Measurements from ENCODE around the gene ADORA2A. TPM values are rescaled to one million over a fixed set of nuclear protein-coding genes. Genes with fewer than 3 reads are reported as not detected.
"Not testable (repeated sequence)": the region's sequence is repeated elsewhere in the genome, so short reads cannot be mapped to it uniquely, and the experiment has no call there.

ADORA2A gene
- total and polyA plus RNA-seq, 2 of the 8 experiments (the other 6 are each of a cell fraction or from before 2014, with no cell fraction given): 7.1 to 20.3 TPM

- CTCF ChIA-PET (ENCODE audit: partially characterized antibody); H2AFZ ChIP-seq (ENCODE audit: low read length); H2AK5ac ChIP-seq (ENCODE audit: low read depth, low read length); H3K18ac ChIP-seq (ENCODE audit: extremely low read depth, low read length); H3K4ac ChIP-seq (replicated peaks; ENCODE audit: insufficient read length, low read depth, low read length); H4K20me1 ChIP-seq (replicated peaks in 1 of 2; ENCODE audit: control insufficient read depth in 1 of 2, insufficient read depth in 2 of 2, low read length in 2 of 2); H3K4me2 ChIP-seq (ENCODE audit: insufficient read depth in 1 of 2, low read depth in 2 of 2, low read length in 2 of 2); H3K56ac ChIP-seq (replicated peaks; ENCODE audit: insufficient read length, low read depth, low read length); H2BK5ac ChIP-seq (ENCODE audit: low read depth, low read length); H4K91ac ChIP-seq (replicated peaks; ENCODE audit: insufficient read length, low read length); H3K23me2 ChIP-seq (ENCODE audit: low read depth, low read length); H3K14ac ChIP-seq (ENCODE audit: insufficient read length); H2BK120ac ChIP-seq (replicated peaks; ENCODE audit: low read depth, low read length); H3K79me1 ChIP-seq (ENCODE audit: low read depth, low read length); DNase-seq (ENCODE audit: low read depth in 1 of 2, low spot score in 2 of 2); H4K8ac ChIP-seq (ENCODE audit: extremely low read depth, insufficient read depth, low read length); FAIRE-seq; H3K4me3 ChIP-seq (ENCODE audit: extremely low read depth in 1 of 4, insufficient read depth in 2 of 4, low read depth in 3 of 4, low read length in 4 of 4); H2BK15ac ChIP-seq (ENCODE audit: low read length); H2BK20ac ChIP-seq (ENCODE audit: low read length); H3K27ac ChIP-seq (ENCODE audit: low read depth, low read length); H3K9ac ChIP-seq (replicated peaks in 1 of 4; ENCODE audit: extremely low read depth in 1 of 4, low read depth in 3 of 4, low read length in 3 of 4); H3K79me2 ChIP-seq (ENCODE audit: control insufficient read depth in 1 of 2, insufficient read depth in 2 of 2, low read length in 2 of 2); H3K4me1 ChIP-seq (replicated peaks in 1 of 4; ENCODE audit: control insufficient read depth in 3 of 4, insufficient read depth in 4 of 4, low read length in 3 of 4); H3K9me3 ChIP-seq (ENCODE audit: insufficient read depth in 2 of 2, low read depth in 1 of 2, low read length in 1 of 2); H3K23ac ChIP-seq (ENCODE audit: insufficient read length); POLR2A ChIA-PET (ENCODE audit: partially characterized antibody); H2BK12ac ChIP-seq (ENCODE audit: low read depth, low read length); H3K36me3 ChIP-seq (ENCODE audit: control insufficient read depth in 2 of 4, insufficient read depth in 4 of 4, low read length in 3 of 4); H4K5ac ChIP-seq (ENCODE audit: insufficient read length, low read depth, low read length): not testable (repeated sequence)
- 85% methylated on average over 1 of the region's 1 CpG; no CpG with 5 or more reads in 1 of the 2 experiments for WGBS, 2 experiments (ENCODE audit: extremely low coverage in 1 of 2, insufficient coverage in 1 of 2, insufficient read length in 1 of 2, insufficient replicate concordance in 2 of 2, low coverage in 1 of 2, low lambda C conversion rate in 2 of 2, missing lambda C conversion rate in 1 of 2)
- peaks cover 7 to 12% (median 11%) of the 10 kb centered on the region in 4 experiments for H3K27me3 ChIP-seq (replicated peaks in 1 of 4; ENCODE audit: control insufficient read depth in 3 of 4, extremely low read depth in 1 of 4, insufficient read depth in 3 of 4, low read length in 3 of 4)
Observed at GRCh38 chr22:24489434-24489833, 62.0 kb downstream of the ADORA2A start.

Other genes with a start within 250 kb of the ADORA2A start
- 1.5 and 2.0 TPM in 2 replicates for gene SUSD2, start 246.1 kb upstream of the ADORA2A start, total RNA-seq (2021; fragmentation: NEBNext Ultra II Directional; extraction: Animal tissue kit (Norgen Biotek cat#: 25700))
- 4.8 and 5.5 TPM in 2 replicates for gene SUSD2, start 246.1 kb upstream of the ADORA2A start, polyA plus RNA-seq (2011; rRNA removed)
- not detected in 2 replicates for gene GGT5, start 182.5 kb upstream of the ADORA2A start, total RNA-seq (2021; fragmentation: NEBNext Ultra II Directional; extraction: Animal tissue kit (Norgen Biotek cat#: 25700))
- gene GGT5, start 182.5 kb upstream of the ADORA2A start, polyA plus RNA-seq (2011; rRNA removed): 0.05 and 0.24 TPM in 2 replicates
- 61.6 and 66.4 TPM in 2 replicates for gene SPECC1L, start 156.8 kb upstream of the ADORA2A start, total RNA-seq (2021; fragmentation: NEBNext Ultra II Directional; extraction: Animal tissue kit (Norgen Biotek cat#: 25700))
- gene SPECC1L, start 156.8 kb upstream of the ADORA2A start, polyA plus RNA-seq (2011; rRNA removed): 15.7 and 16.4 TPM in 2 replicates
- gene UPB1, start 67.7 kb downstream of the ADORA2A start, total RNA-seq (2021; fragmentation: NEBNext Ultra II Directional; extraction: Animal tissue kit (Norgen Biotek cat#: 25700)): not detected in 2 replicates
- 0.05 and 0.09 TPM in 2 replicates for gene UPB1, start 67.7 kb downstream of the ADORA2A start, polyA plus RNA-seq (2011; rRNA removed)
- 74.3 and 85.2 TPM in 2 replicates for gene GUCD1, start 127.5 kb downstream of the ADORA2A start, total RNA-seq (2021; fragmentation: NEBNext Ultra II Directional; extraction: Animal tissue kit (Norgen Biotek cat#: 25700))
- 128 and 135 TPM in 2 replicates for gene GUCD1, start 127.5 kb downstream of the ADORA2A start, polyA plus RNA-seq (2011; rRNA removed)
- 200 TPM in 2 replicates for gene SNRPD3, start 128.4 kb downstream of the ADORA2A start, total RNA-seq (2021; fragmentation: NEBNext Ultra II Directional; extraction: Animal tissue kit (Norgen Biotek cat#: 25700))
- gene SNRPD3, start 128.4 kb downstream of the ADORA2A start, polyA plus RNA-seq (2011; rRNA removed): 258 and 455 TPM in 2 replicates
- 10.9 and 12.2 TPM in 2 replicates for gene LRRC75B, start 165.5 kb downstream of the ADORA2A start, total RNA-seq (2021; fragmentation: NEBNext Ultra II Directional; extraction: Animal tissue kit (Norgen Biotek cat#: 25700))
- gene LRRC75B, start 165.5 kb downstream of the ADORA2A start, polyA plus RNA-seq (2011; rRNA removed): 26.6 and 39.0 TPM in 2 replicates
- 14.0 and 14.4 TPM in 2 replicates for gene GGT1, start 175.6 kb downstream of the ADORA2A start, total RNA-seq (2021; fragmentation: NEBNext Ultra II Directional; extraction: Animal tissue kit (Norgen Biotek cat#: 25700))
- 29.2 and 44.8 TPM in 2 replicates for gene GGT1, start 175.6 kb downstream of the ADORA2A start, polyA plus RNA-seq (2011; rRNA removed)